ENCODE data around the gene KCNMB2. TPM values are rescaled to one million over a fixed set of nuclear protein-coding genes. Genes with fewer than 3 reads are reported as not detected.

Gene KCNMB2
- total and polyA plus RNA-seq, 5 donors from 2014 or later: not detected

GRCh38 chr3:178561239-178561638, 25.0 kb downstream of the KCNMB2 start:
- peaks cover 0 to 4% (median 0%) of the 10 kb centered on the region in 7 donors for H3K9me3 Mint-ChIP-seq
- no peak for DNase-seq
- no peaks in the 10 kb centered on the region for H3K27me3 ChIP-seq (ENCODE audit: control insufficient read depth, insufficient read depth, low read length)

GRCh38 chr3:178562143-178562946, 26.1 kb downstream of the KCNMB2 start:
- no peak for ATAC-seq (ENCODE audit: low read depth in 2 of 2)
- Histone ChIP-seq H3K27me3 (ENCODE audit: control insufficient read depth, insufficient read depth, low read length) (no peaks in the 10 kb centered on the region), H3K4me1 (ENCODE audit: control insufficient read depth, insufficient read depth, low read length, poor library complexity, severe bottlenecking) (no peaks in the 10 kb centered on the region), H3K9me3 (ENCODE audit: control insufficient read depth in 2 of 2, low read length in 2 of 2) (no peaks in the 10 kb centered on the region), H3K27ac (ENCODE audit: insufficient read depth, low read length, poor library complexity, severe bottlenecking) (no peak overlapping the region), H3K4me3 (ENCODE audit: low read depth, low read length) (no peak overlapping the region), H3K36me3 (ENCODE audit: control insufficient read depth, insufficient read depth, low read length) (no peaks in the 10 kb centered on the region)
- H3K27me3 Mint-ChIP-seq: peaks cover 4% of the 10 kb centered on the region
- H3K9me3 Mint-ChIP-seq: peaks cover 0 to 4% (median 0%) of the 10 kb centered on the region in 7 donors
- no peak overlapping the region for H3K27ac Mint-ChIP-seq
- H3K4me3 Mint-ChIP-seq: no peak overlapping the region
- H3K36me3 Mint-ChIP-seq: no peaks in the 10 kb centered on the region
- H3K4me1 Mint-ChIP-seq: no peaks in the 10 kb centered on the region
- DNase-seq: no peak

More at GRCh38 chr3:178561239-178561638, 25.0 kb downstream of the KCNMB2 start:
- no peak for ATAC-seq (ENCODE audit: low read depth in 2 of 2)
- H3K36me3 ChIP-seq (ENCODE audit: control insufficient read depth, insufficient read depth, low read length): no peaks in the 10 kb centered on the region
- no peak overlapping the region for H3K4me3 ChIP-seq (ENCODE audit: low read depth, low read length)
- Mint-ChIP-seq H3K27me3 (peaks cover 4% of the 10 kb centered on the region), H3K27ac (no peak overlapping the region), H3K4me3 (no peak overlapping the region), H3K36me3 (no peaks in the 10 kb centered on the region), H3K4me1 (no peaks in the 10 kb centered on the region)
- H3K27ac ChIP-seq (ENCODE audit: insufficient read depth, low read length, poor library complexity, severe bottlenecking): no peak overlapping the region
- H3K4me1 ChIP-seq (ENCODE audit: control insufficient read depth, insufficient read depth, low read length, poor library complexity, severe bottlenecking): no peaks in the 10 kb centered on the region
- H3K9me3 ChIP-seq (ENCODE audit: control insufficient read depth in 2 of 2, low read length in 2 of 2): no peaks in the 10 kb centered on the region

GRCh38 chr3:178562947-178563232, 26.7 kb downstream of the KCNMB2 start:
- Histone ChIP-seq H3K27me3 (ENCODE audit: control insufficient read depth, insufficient read depth, low read length) (no peaks in the 10 kb centered on the region), H3K36me3 (ENCODE audit: control insufficient read depth, insufficient read depth, low read length) (no peaks in the 10 kb centered on the region), H3K4me1 (ENCODE audit: control insufficient read depth, insufficient read depth, low read length, poor library complexity, severe bottlenecking) (no peaks in the 10 kb centered on the region), H3K4me3 (ENCODE audit: low read depth, low read length) (no peak overlapping the region), H3K27ac (ENCODE audit: insufficient read depth, low read length, poor library complexity, severe bottlenecking) (no peak overlapping the region), H3K9me3 (ENCODE audit: control insufficient read depth in 2 of 2, low read length in 2 of 2) (no peaks in the 10 kb centered on the region)
- H3K27me3 Mint-ChIP-seq: peaks cover 4% of the 10 kb centered on the region
- no peak overlapping the region for H3K27ac Mint-ChIP-seq
- no peaks in the 10 kb centered on the region for H3K36me3 Mint-ChIP-seq
- H3K9me3 Mint-ChIP-seq: peaks cover 0 to 4% (median 0%) of the 10 kb centered on the region in 7 donors
- no peak overlapping the region for H3K4me3 Mint-ChIP-seq
- DNase-seq: no peak
- no peaks in the 10 kb centered on the region for H3K4me1 Mint-ChIP-seq
- no peak for ATAC-seq (ENCODE audit: low read depth in 2 of 2)

DNA sequence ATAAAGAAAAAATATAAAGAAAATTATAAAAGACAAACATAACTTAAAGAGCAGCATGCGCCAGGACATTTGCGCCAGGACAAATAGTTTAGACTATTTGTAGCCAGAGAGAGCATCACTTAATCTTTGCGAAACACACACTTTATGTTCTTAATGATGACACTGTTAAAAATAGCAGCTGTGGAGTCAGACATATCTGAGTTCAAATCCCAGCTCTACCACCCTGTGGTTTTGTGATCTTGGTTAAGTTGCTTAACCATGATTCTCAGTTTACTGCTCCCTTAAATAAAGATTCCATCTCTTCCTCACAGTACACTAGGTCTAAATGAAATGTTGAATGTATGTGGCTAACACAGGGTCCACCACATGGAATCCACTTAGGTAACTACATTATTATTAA, 31.4 kb downstream of the KCNMB2 start:
- Histone ChIP-seq H3K4me1 (ENCODE audit: control insufficient read depth, insufficient read depth, low read length, poor library complexity, severe bottlenecking) (no peaks in the 10 kb centered on the region), H3K9me3 (ENCODE audit: control insufficient read depth in 2 of 2, low read length in 2 of 2) (no peaks in the 10 kb centered on the region), H3K4me3 (ENCODE audit: low read depth, low read length) (no peak overlapping the region), H3K27ac (ENCODE audit: insufficient read depth, low read length, poor library complexity, severe bottlenecking) (no peak overlapping the region), H3K36me3 (ENCODE audit: control insufficient read depth, insufficient read depth, low read length) (no peaks in the 10 kb centered on the region), H3K27me3 (ENCODE audit: control insufficient read depth, insufficient read depth, low read length) (no peaks in the 10 kb centered on the region)
- no peak overlapping the region for H3K4me3 Mint-ChIP-seq
- DNase-seq (no peak), ATAC-seq (ENCODE audit: low read depth in 2 of 2) (no peak)
- H3K27me3 Mint-ChIP-seq: no peaks in the 10 kb centered on the region
- no peak overlapping the region for H3K27ac Mint-ChIP-seq
- H3K36me3 Mint-ChIP-seq: no peaks in the 10 kb centered on the region
- no peaks in the 10 kb centered on the region for H3K9me3 Mint-ChIP-seq
- H3K4me1 Mint-ChIP-seq: no peaks in the 10 kb centered on the region

DNA sequence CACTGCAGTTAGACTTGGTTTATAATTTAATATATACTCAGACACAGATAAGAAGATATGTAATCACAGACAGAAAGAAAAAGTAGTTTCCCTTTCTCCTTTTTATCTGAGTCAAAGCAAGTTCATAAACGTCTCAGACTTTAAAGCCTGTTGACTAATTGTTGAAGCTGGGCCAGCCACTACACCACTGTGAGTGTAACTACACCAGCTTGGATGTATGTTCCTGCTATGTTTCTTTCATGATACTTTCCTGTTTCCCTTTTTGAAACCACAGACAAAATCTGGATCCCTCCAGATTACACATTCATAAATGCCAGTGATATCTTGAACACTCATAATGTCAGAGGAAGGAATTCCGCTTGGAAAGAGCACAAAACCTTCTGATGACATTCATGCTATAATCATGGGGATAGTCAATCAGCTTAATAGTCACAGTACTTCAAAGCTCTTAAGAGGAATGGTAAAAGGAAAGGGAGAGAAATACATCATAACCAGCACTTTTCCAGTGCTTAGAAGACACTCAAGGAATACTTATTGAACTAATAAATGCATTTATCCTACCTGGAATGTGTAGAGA, 32.0 kb downstream of the KCNMB2 start:
- Histone ChIP-seq H3K36me3 (ENCODE audit: control insufficient read depth, insufficient read depth, low read length) (no peaks in the 10 kb centered on the region), H3K27me3 (ENCODE audit: control insufficient read depth, insufficient read depth, low read length) (no peaks in the 10 kb centered on the region), H3K4me3 (ENCODE audit: low read depth, low read length) (no peak overlapping the region), H3K4me1 (ENCODE audit: control insufficient read depth, insufficient read depth, low read length, poor library complexity, severe bottlenecking) (no peaks in the 10 kb centered on the region), H3K9me3 (ENCODE audit: control insufficient read depth in 2 of 2, low read length in 2 of 2) (no peaks in the 10 kb centered on the region), H3K27ac (ENCODE audit: insufficient read depth, low read length, poor library complexity, severe bottlenecking) (no peak overlapping the region)
- no peak overlapping the region for H3K27ac Mint-ChIP-seq
- no peaks in the 10 kb centered on the region for H3K4me1 Mint-ChIP-seq
- H3K4me3 Mint-ChIP-seq: no peak overlapping the region
- ATAC-seq (ENCODE audit: low read depth in 2 of 2) (no peak), DNase-seq (no peak)
- H3K9me3 Mint-ChIP-seq: no peaks in the 10 kb centered on the region
- H3K27me3 Mint-ChIP-seq: no peaks in the 10 kb centered on the region
- no peaks in the 10 kb centered on the region for H3K36me3 Mint-ChIP-seq

DNA sequence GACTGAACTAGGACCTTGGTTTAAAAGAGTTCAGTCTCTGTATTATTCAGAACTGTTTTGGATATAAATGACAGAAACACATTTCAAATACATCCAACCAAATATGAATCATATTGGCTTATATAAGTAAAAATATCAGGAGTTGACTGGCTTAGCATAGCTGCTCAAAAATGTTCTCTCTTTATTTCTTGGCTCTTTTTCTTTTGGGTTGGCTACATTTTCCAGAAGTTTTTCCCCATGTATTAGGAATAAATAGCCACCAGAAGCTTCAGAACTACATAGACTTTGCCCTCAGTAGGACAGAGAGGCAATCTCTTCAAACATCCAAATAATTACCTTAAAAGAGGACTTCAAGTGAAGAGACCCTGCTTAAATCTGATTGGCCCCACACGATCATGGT, 32.7 kb downstream of the KCNMB2 start:
- Mint-ChIP-seq H3K4me3 (no peak overlapping the region), H3K27ac (no peak overlapping the region), H3K4me1 (no peaks in the 10 kb centered on the region), H3K36me3 (no peaks in the 10 kb centered on the region), H3K9me3 (no peaks in the 10 kb centered on the region), H3K27me3 (no peaks in the 10 kb centered on the region)
- H3K4me3 ChIP-seq (ENCODE audit: low read depth, low read length): no peak overlapping the region
- ATAC-seq (ENCODE audit: low read depth in 2 of 2) (no peak), DNase-seq (no peak)
- no peak overlapping the region for H3K27ac ChIP-seq (ENCODE audit: insufficient read depth, low read length, poor library complexity, severe bottlenecking)
- no peaks in the 10 kb centered on the region for H3K9me3 ChIP-seq (ENCODE audit: control insufficient read depth in 2 of 2, low read length in 2 of 2)
- no peaks in the 10 kb centered on the region for H3K27me3 ChIP-seq (ENCODE audit: control insufficient read depth, insufficient read depth, low read length)
- no peaks in the 10 kb centered on the region for H3K36me3 ChIP-seq (ENCODE audit: control insufficient read depth, insufficient read depth, low read length)
- no peaks in the 10 kb centered on the region for H3K4me1 ChIP-seq (ENCODE audit: control insufficient read depth, insufficient read depth, low read length, poor library complexity, severe bottlenecking)

- Mint-ChIP-seq H3K4me1 (no peaks in the 10 kb centered on the region), H3K27ac (no peak overlapping the region), H3K27me3 (no peaks in the 10 kb centered on the region), H3K4me3 (no peak overlapping the region), H3K9me3 (peaks cover 0 to 1% (median 0%) of the 10 kb centered on the region in 7 donors), H3K36me3 (no peaks in the 10 kb centered on the region)
- H3K4me3 ChIP-seq (ENCODE audit: low read depth, low read length): no peak overlapping the region
- no peaks in the 10 kb centered on the region for H3K36me3 ChIP-seq (ENCODE audit: control insufficient read depth, insufficient read depth, low read length)
- DNase-seq (no peak), ATAC-seq (ENCODE audit: low read depth in 2 of 2) (no peak)
- no peaks in the 10 kb centered on the region for H3K4me1 ChIP-seq (ENCODE audit: control insufficient read depth, insufficient read depth, low read length, poor library complexity, severe bottlenecking)
- H3K9me3 ChIP-seq (ENCODE audit: control insufficient read depth in 2 of 2, low read length in 2 of 2): no peaks in the 10 kb centered on the region
- H3K27ac ChIP-seq (ENCODE audit: insufficient read depth, low read length, poor library complexity, severe bottlenecking): no peak overlapping the region
- H3K27me3 ChIP-seq (ENCODE audit: control insufficient read depth, insufficient read depth, low read length): no peaks in the 10 kb centered on the region
Measured at GRCh38 chr3:178569826-178570225, 33.6 kb downstream of the KCNMB2 start.

GRCh38 chr3:178583963-178584575, 47.8 kb downstream of the KCNMB2 start:
- Mint-ChIP-seq H3K27me3 (no peaks in the 10 kb centered on the region), H3K36me3 (no peaks in the 10 kb centered on the region), H3K4me1 (no peaks in the 10 kb centered on the region), H3K27ac (no peak overlapping the region), H3K9me3 (peaks cover 0 to 10% (median 5%) of the 10 kb centered on the region in 7 donors), H3K4me3 (no peak overlapping the region)
- Histone ChIP-seq H3K4me3 (ENCODE audit: low read depth, low read length) (no peak overlapping the region), H3K27ac (ENCODE audit: insufficient read depth, low read length, poor library complexity, severe bottlenecking) (no peak overlapping the region), H3K36me3 (ENCODE audit: control insufficient read depth, insufficient read depth, low read length) (no peaks in the 10 kb centered on the region), H3K27me3 (ENCODE audit: control insufficient read depth, insufficient read depth, low read length) (no peaks in the 10 kb centered on the region), H3K4me1 (ENCODE audit: control insufficient read depth, insufficient read depth, low read length, poor library complexity, severe bottlenecking) (no peaks in the 10 kb centered on the region), H3K9me3 (ENCODE audit: control insufficient read depth in 2 of 2, low read length in 2 of 2) (no peaks in the 10 kb centered on the region)
- ATAC-seq (ENCODE audit: low read depth in 2 of 2) (no peak), DNase-seq (no peak)

Measured in CD4-positive, CD25-positive, alpha-beta regulatory T cell (primary cell).